Measurements from ENCODE around the gene RAB7B. TPM values are rescaled to one million over a fixed set of nuclear protein-coding genes. Genes with fewer than 3 reads are reported as not detected.

Gene RAB7B
- total RNA-seq, result 1.6 and 2.1 TPM in 2 replicates

GRCh38 chr1:206002871-206003801 lies at the start of gene RAB7B:
Gene RAB7B, minus strand, starts transcription at chr1:206003395. Its CDS starts 9,260 bp downstream, at chr1:205994135.

DNA sequence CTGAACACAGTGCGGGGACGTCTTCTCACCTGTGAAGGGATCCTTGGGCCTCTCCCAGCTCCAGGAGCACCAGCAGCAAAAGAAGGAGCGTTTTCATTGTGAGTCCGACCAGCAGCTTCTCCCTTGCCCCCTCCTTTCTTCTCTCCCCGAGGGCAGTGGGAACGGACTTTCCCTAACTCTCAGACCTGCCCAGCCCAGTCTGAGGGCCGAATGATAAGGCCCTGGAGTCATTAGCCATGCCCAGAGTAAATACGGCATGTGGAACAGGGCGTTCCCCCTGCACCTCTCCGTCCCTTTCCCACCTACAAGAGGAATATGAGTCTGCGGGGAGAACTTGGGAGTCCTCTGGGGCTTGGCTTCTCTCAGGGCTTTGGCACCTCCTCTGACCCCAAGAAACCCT lies 20.5 kb upstream of the RAB7B start, which contains the start of gene CTSE:
CTSE (minus strand) TSS at position 201 of the 400 bp plus-strand sequence; CDS start at position 97, 104 bp downstream.

DNA sequence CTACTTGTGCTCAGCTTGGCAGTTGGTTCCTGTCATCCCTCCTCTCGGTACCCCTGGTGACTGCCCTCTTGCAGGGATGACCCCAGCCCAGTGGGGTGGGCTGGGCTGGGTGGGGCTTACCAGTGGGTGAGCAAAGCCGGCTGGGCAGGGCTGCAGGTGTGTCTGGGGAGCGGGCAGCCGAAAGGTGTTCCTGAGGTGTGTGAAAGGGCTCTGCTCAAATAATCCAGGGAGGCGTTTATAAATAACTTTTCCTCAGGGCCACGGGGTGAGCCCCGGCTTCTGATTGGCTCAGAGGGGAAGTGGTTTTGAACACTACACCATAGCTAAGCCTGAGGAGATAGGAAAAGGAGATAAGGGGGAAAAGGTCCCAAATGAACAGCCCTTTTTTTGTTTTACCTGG lies 60.0 kb downstream of the RAB7B start, which contains the start of gene SLC26A9:
SLC26A9 (minus strand) TSS at position 212 of the 400 bp plus-strand sequence. CDS start 7,636 bp downstream, outside the sequence.

Other genes starting within 250 kb of the RAB7B start
- 4.0 and 6.7 TPM in 2 replicates for gene RAB29, start 227.9 kb downstream of the RAB7B start, total RNA-seq
- 9.4 and 15.5 TPM in 2 replicates for gene SLC41A1, start 190.2 kb downstream of the RAB7B start, total RNA-seq
- gene PM20D1, start 153.3 kb downstream of the RAB7B start, total RNA-seq, result not detected in 2 replicates
- gene SLC26A9, start 59.9 kb downstream of the RAB7B start, total RNA-seq, result not detected in 2 replicates
- gene CTSE, start 20.5 kb upstream of the RAB7B start, total RNA-seq, result not detected in 2 replicates
- gene RHEX, start 49.8 kb upstream of the RAB7B start, total RNA-seq, result not detected in 2 replicates
- not detected in 2 replicates for gene AVPR1B, start 114.0 kb upstream of the RAB7B start, total RNA-seq
- gene FAM72A, start 199.4 kb upstream of the RAB7B start, total RNA-seq, result 11.8 and 14.9 TPM in 2 replicates
- 227 and 283 TPM in 2 replicates for gene SRGAP2, start 200.1 kb upstream of the RAB7B start, total RNA-seq